NCI-H2227 treated with DMSO at 0.1 percent for 48 hours (cell line): ENCODE results near the gene LPP.

Experiments used
- DNase-seq: peaks from one replicate; lab custom pipeline; 2025; lab: John Stamatoyannopoulos, UW

The LPP gene

DNA sequence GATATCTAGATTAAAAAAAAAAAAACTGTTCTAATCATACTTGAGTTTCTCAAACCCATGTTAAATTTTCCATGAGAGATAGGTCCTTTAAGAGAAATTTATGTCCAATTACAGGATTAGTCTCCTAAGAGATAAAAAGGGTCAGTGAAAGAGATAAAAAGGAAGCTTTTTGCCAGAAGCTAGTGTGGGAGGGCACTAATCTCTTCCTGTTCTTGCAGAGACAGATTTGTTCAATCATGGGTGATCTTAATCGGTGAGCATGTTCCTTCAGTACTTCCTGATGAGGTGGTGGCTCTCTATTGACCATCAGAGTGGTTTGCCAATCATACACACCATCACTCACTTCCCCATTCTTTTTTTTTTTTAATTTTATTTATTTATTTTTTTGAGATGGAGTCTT, 16.9 kb upstream of the LPP start:
- no peak for DNase-seq

DNA sequence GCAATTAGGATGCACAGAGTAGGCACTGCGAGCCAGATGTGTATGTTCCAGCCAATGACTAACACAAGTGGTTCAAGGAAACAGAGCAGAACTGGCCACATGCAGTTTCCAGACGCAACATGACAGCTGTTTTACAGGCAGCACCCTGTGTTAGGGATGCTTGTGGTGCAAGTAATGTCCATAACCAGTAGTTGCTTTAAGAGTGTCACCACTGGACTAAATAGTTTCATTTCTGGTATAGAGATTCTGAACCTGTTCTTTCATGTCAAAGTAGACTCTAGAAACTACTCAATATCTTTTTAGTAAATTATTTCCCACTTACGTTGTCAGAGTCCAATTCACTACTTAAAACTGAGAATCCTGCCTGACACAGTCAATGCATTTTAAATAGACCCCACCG, 14.5 kb upstream of the LPP start:
- no peak for DNase-seq

DNA sequence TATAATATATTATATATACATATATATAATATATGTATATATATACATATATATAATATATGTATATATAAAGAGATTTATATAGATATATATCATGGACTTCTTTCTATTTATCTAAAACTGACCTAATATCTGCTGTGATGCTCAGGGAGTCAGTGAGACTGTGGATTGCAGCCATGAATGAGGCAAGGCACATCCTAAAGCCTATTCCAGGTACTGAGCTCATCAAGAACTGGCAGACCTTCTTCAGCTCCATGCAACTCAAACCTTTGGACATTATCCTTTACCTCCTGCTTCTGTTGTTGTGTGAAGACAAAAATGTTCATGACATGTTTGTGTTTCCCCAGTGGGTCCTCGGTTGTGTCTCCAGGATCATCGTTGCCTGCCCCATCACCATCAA, 7.7 kb upstream of the LPP start:
- no peak for DNase-seq

DNA sequence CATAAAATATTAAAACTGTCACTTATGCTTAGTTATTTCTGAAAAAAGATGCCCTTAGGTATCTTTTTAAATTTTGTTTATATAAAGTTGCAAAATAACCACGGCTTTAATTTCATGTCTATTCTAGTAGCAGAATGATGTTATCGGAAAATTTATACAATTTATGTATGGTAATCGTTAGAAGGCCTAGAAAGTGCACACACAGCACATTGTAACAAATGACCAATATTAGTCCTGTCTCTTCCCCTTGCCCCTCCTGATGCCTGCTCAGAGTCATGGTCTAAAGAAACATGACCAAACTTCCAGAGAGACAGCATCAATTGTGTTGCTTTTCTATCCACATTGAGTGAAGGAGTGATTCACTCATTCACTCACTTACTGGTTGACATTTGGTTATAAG, 6.2 kb upstream of the LPP start:
- DNase-seq, result no peak

DNA sequence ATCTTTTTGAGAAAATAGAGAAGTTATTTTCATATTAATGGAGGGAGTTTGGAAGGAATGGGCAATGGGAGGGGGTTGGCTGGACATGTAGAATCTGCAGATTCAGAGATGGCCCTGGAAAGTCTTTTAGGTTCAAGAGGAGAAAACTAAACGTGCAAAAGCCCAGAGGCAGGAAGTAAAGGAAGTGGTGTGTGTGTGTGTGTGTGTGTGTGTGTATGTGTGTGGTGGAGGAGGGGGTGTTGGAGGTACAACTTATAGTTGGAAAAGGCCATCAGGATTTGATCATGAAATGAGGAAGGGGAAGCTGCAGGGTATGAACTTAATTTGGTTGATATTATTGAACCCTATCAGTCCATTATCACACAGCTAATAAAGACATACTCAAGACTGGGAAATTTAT, 5.6 kb upstream of the LPP start:
- DNase-seq, result no peak

DNA sequence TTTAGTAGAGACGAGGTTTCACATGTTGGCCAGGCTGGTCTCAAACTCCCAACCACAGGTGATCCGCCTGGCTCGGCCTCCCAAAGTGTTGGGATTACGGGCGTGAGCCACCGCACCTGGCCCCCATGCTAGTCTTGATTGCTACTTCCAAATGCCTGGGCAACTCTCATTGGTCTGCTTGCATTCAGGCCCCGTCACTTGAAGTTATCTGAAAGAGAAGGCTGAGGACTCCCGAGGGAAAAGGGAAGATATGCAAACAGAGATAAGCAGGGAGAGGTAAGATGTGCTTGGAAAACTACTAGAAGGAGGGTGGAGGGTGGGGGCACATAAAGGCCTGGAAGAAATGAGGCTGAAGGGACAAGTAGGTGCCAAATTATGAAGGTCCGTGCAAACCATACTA, 4.4 kb upstream of the LPP start:
- DNase-seq, result no peak

DNA sequence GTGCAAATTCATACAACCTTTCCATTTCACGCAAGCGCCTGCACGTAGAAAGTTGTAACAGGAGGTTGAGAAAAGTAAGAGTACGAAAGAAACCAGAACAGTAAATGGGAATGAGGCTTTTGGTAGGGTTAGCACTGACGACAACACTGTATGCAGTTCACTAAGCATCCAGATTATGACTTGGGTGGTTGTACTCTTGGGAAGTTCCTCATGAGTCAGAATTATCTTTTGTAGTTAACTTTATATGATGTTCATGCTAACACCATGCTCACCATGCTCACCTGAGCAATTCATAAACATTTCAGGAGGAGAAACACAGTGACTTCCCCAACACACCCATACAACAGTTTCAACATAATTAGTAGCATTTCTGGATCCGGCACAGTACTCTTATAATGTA, 3.0 kb upstream of the LPP start:
- DNase-seq, result no peak

DNA sequence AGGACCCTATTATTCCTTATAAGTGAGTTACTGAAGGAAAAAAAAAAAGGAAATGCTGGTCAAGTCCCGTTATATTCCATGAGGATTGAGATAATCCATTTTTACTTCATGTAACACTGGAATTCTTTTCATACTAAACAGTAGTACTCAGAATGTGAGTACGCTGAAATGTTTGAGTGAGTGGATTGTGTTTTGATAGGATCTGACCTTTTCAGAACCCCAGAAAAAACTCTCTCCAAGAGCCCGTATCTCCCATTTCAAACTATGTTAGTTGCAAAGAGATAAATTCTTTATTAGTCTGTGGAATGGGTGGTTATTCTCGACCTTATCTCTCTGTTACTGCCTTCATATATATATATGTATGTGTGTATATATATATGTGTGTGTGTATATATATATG, 2.5 kb upstream of the LPP start:
- no peak for DNase-seq

DNA sequence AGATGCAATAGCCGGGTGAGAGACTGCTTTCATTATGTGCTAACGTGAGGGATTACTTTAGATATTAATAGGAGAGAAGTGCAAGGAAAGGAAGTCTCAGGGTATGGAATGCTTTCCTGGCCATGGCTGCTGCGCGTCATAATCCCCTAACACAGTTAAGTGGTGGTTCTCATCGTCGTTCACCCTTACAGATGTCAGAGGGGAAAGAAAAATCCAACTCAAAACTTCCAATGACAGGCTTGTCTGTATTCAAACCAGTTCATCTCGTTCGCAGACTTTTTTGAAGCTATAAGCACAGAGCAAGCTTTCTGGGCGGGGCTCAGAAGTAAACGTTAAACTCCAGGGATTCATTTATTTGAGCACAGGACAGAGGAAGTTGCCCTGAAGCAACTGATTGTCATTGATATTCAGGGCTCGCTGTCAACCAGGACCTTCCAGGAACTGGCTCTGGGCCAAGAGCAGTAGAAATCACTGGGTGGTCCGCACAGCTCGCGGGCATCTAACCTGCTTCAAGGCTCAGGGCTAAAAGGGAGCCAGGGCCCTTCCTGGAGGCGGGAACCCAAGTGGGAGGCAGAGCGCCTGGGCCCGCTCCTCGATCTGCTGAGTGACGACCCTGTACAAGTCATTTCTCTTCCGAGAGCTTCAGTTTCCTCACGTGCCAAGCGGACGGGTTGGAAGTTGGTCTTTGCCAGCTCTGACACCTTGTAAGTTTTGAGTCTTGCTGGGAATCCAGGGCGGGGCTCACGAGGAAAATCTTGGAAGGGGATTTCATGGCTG, 1.1 kb upstream of the LPP start:
- DNase-seq, result no peak

DNA sequence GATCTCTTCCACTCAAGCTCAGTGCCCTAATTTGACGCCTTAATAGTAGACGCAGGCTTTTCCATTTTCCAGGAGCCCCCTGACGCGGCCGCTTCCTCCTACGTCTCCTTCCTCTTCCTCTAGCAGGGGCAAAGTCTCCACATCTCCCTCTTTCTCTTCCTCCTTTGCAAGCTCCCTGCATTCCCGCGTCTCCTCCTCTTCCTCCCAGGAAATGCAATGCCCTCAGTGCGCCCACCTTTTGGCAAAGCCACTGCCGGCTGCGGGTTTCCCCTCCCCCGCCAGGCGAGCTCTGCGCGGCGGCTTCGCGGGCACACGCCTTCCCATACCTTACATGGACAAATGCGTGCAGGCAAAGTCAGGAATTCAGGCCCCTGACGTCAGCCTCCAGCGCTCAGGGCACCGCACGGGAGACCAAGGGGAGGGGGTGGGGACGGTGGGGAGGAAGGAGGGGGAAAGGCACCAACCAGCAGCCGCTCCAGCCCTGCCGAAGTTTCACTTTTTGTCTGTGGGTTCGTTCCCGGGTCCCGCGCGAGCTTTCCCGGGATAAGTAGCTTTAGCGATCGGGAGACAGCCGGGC, 432 bp upstream of the LPP start:
- peak; percentile 22 for DNase-seq

DNA sequence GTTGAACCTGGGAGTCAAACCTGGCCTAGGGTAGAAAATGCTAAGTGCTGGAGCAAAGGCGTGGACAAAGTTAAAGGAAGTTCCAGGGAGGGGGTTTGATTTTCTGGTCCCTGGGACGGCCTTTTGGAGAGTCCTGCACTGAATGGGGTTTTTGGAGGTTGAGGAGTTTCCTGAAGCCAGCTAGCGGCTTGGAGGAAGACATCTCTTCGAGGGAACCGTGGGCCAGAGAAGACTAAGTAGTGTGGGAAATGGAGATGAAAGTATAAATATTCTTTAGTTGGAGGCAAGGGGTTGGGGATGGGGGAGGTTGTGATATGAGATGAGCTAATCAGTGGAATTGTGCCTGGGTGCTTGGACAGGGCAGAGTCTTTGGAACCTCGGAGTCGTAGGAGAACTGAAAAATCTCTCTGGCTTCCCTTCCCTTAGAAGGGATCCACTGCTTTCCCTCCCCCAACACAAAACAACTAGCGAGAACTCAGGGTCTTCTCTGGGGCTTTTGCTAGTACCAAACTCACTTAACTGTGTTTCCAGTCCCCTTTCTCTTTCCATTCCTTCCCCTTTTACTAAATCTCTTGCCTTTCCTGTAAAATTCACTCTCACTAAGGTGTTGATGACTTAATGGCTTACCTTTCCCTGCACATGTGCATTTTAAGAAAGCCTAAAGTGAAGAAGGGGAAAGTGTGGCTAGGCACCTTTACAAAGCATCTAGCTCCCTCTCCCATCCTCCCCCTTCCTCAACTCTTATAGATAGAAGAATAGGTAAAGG, 1.0 kb downstream of the LPP start:
- DNase-seq, result no peak

DNA sequence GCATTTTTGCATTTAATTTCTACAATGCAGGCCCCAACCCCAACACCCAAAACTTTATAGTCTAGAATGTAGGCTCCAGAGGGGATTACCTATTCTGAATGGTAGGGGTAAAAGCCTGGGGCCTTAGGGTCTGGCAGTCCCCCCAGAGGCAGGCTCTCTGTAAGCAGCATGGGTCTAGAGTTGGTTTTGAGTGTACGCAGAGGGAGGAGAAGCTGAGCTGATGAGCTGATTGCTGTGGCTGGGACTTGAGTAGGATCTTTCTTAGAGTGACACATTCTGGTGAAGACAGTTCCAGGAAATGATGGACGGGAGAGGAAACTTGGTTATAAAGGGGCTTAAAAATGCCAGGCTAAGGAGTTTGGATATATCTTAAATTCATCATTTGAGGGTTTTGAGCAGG, 2.1 kb downstream of the LPP start:
- DNase-seq, result no peak

DNA sequence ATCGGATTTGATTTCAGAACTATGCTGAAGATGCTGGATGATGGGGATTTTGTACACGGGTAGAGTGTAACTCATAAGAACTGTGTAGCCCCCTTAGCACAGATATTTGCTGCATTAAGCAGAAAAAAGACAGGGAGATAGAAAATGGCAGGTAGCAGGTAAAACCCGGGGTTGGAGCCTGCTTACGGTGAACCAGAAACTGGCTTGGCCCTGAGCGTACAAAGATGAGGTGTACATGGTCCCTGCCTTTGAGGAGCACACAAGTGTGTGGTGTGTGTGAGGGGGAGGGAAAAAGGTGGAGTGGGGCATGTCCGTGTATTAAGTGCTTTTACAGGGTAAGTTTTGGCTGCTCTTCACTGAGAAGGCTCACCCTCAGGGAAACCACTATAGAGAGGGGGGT, 3.5 kb downstream of the LPP start:
- no peak for DNase-seq

DNA sequence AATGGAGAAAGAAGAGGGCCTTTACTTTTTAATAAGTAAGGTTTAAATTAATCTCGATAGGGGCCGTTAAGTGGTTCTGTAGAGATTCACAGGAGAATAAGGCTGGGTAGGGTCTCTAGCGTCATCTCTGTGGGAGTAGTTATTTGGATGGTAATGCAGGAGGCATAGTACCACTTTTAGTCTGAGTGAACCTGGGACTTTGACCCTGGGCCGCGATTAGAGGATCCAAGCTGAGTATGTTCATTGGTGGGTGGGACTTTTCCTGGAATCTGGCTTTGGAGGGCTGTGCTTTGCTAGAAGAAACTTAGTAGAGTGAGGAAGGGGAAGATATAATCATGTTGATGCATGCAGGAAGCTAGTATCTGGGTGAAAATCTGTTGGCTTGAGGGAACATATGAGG, 4.0 kb downstream of the LPP start:
- DNase-seq, result no peak

DNA sequence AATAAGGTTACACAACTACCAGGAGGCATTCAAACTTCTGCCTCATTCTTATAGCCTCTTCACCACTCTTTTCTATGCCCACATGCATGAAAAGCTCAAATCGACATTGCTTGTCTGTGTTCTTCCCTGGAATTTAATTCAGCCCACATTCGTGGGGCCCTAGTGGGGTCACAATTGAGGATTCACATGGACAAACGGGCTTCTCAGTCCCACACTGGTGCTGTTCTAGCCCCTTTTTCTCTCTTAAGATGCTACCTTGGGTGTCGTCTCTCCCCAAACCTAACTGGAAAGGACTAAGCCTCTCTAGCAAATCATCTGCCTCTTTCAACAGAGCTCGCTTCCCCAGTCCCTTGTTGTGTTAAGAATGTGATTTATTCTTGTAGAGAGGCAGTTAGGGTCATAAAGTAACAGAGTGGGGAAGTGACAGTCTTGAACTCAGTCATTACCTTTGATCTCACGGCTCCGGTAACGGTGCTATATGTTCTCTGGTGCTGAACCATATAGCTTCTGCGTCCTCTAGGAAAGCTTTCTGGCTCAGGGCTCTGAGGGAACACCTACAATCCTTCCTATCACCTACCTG, 4.9 kb downstream of the LPP start:
- DNase-seq, result no peak

DNA sequence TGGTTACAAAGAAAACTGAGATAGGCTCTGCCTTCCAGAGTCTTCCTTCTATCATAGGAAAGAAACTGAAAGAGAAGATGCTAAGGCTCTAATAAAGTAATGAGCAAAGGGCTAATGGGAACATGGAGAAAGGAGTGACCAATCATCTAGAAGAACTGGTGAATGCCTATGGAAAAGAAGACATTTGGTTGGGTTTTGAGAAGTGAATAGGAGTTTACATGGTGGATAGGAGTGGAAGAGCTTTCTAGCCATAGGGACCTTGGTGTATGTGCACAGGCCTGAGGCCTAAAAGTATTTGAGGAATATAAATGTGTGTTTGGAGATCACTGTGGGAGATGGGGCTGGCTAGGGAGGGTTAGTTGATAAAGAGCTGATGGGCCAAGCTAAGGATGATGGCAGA, 6.8 kb downstream of the LPP start:
- no peak for DNase-seq

DNA sequence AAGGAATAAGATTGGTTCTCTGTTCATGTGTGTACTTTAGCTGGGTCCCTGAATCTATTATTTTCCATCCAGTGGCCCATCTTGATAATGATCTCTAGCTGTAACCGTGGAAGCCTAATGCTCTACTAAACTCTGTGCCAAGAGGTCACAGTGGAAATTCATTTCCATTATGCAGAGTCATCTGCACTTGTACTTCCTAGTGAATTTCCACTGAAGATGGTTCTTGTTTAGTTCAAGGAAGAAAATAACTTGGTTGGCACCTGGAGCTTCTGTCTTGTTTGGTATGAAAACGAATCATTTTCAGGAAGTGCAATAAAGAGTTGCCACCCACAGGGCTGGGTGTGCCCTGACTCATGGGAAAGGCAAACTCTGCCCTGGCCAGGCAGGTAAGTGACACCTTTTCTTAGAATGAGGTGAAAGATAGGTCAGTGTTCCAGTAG, 10.3 kb downstream of the LPP start:
- DNase-seq, result no peak

DNA sequence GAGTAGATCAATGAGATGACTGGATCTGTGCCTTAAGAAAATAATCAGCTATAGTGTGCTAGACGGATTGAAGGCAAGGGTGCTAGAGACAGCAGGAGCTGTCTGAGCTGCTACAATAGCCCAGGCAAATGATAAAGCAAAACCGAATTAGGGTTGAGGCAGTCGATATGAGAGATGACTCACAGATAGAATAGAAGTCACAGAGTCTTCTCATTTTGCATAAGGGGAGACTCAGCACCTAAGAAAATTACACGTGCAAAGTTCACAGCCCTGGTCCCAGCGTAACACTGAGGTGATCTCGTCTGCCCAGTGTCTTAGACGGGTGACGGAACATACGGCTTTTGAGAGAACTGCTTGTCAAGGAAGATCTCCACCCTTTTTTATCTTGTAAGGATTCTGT, 11.6 kb downstream of the LPP start:
- DNase-seq, result no peak

DNA sequence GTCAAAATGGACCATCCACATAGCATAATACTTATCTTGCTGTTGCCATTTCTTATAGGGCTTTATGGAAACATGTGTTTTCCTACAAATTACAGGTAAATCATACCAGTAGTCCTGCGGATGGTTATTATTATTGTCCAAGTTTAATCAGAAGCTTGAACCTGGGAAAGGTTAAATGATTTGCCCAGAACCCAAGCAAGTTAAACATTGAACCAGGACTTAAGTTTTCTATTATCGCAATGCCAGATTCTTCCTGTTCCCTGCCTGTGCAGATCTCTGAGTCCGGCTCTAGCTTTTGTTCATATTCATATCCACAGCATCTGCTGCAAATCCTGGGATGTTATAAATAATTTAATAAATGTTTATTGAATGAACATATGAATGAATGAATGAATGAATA, 12.5 kb downstream of the LPP start:
- no peak for DNase-seq

DNA sequence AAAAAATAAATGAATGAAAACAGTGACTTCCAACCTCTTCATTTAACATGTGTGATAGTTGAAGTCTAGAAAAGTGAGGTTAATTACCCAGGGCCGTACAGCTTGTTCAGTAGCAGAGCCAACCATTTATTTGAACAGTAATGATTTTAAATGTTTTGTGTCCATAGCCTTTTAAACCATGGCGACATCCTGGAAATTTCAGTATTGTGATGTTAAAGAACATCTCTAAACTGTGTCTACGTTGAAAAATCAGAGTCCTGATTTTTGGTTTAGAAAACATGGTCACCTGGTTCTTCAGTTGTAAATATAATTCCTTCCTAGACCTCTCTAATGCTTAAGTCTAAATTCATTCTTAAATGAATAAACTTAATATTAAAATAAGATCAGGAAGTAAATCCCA, 14.2 kb downstream of the LPP start:
- DNase-seq, result no peak

DNA sequence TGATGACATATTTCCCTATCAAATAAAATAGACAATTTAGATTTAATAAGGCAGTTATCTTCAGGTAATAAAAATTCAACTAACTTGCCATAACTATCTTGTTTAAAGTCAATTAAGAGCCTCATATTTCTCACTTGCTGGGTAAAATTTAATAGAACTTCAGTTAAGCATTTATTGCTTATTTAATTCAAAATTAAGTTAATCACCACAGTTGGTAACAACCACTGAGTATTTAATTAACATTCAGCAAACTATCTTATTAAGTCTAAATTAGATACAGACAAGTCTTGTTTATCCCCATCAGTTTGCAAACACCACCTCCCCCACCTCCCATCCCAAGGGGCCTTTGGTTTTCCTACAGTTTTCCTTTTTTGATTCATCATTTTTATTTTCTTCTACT, 14.7 kb downstream of the LPP start:
- DNase-seq, result no peak

DNA sequence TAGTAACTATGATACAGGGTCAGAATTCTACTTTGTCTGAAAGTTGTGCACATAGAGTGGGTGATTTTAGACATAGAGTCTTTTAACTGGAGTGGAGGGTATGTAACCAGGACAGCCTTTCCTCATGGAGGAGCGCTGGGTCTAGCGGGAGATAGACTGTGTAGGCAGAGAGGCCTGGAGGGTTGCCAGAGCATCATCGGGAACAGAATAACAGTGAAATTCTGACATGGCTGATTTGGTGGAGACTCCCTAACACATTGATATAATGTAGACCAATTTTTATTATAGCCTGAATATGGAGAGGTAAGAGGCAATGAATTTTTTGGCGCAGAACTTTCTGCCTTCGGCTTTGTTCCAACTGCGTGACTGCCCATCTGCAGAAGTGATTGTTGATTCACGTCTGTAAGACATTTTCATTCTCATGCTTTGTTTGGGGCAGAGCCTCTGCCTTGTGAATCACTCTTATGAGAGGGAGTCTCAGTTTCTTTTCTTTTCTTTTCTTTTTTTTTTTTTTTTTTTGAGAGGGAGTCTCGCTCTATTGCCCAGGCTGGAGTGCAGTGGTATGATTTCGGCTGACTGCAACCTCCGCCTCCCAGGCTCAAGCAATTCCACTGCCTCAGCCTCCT, 16.0 kb downstream of the LPP start:
- DNase-seq, result no peak
